Activated CD8-positive, alpha-beta memory T cell treated with anti-CD3 and anti-CD28 coated beads for 48 hours (primary cell): Measurements from ENCODE around the gene FRMD7.
"Not testable (repeated sequence)": the region's sequence is repeated elsewhere in the genome, so short reads cannot be mapped to it uniquely, and the experiment has no call there.

Experiments
- DNase-seq, 3 experiments: peaks; one replicate each; pipeline ENCODE4 v3.0.0-alpha.2; 2020; ENCODE audit warnings: low read depth in 2 of 3, low spot score in 2 of 3

FRMD7 gene

DNA sequence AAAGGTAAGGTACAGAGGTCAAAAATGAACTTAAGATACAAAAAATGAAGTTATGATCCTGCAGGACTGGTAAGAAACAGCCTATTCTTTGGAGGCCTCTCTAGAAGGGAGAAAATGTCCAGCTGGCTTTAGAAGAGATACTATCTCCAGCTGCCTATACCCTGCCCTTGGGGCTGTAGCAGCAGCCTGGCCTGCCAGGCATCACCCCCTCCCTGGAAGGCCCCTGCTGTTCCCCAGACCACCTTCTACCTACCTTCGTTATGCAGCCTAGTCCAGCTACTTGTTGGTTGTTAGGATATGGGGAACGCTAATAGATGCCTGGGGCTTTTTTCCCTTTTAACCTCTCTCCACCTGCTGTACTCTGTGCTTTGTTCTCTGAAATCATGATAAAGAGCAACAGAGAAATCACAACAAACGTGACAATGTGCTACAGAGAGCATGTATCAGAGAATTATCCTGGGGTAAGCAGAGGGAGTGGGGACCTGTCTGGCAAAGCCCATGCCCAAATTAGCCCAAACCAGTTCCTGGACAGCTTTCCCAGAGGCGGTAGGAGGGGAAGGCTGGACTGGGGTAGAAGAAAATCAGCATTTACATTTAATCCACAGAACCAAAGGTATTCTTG is 34.5 kb downstream of the FRMD7 start:
- DNase-seq, result no peak

DNA sequence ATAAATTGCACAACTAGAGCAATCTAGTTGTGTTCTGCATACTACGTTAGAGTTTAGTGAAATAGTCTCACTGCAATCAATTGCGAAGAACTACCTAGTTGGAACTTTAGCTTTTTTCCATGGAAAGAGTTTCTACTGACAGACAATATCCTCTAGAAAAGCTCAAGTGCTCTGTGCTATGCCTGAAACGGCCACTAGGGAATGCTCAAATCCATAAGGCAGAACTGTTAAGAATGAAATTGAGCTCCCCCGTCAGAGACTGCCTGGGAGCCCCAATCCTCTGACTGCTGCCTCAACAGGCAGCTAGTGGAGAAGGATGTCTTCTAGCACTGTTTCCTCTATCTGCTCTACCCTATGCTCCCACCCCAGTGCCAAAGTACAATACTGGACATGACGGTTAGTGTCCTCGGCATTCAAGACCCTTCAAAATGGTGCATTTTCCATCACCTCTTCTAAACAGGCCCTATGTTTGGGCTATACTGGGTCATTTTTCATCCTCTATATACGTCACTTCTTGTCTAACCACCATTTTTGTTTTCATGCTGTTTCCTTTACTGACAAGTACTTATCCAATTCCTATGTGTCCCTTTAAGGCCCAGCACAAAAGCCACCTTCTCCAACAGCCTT is 35.3 kb downstream of the FRMD7 start:
- DNase-seq, result peak in 1 of 3 experiments; percentile 4

DNA sequence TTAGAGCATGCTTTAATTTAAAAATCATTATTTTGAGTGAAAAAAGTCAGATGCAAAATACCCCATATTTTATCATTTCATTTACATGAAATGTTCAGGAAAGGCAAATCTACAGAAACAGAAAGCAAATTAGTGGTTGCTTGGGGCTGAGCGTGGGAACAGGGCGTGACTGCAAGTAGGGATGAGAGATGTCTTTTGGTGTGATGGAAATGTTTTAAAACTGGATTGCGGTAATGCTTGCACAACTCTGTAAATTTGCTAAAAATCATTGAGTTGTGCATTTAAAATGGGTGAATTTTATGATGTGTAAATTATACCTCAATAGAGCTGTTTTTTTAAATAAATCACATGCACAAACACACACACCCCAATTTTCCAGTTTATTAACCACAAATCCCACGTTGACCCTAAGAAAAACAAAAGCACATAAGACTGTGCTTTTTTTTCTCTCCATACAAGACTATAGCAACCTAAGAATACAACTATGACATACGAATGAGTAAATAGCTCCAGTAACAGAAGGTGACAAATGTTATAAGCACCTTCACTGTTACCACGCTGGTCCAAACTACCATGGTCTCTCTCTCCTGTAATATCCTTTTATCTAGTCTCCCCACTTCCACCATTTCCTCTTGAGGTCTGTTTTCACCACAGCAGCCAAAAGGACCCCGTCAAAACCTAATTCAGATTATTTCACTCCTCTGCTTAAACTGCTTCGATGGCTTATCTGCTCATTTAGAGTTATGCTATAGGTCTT is 37.2 kb downstream of the FRMD7 start:
- DNase-seq, result no peak

DNA sequence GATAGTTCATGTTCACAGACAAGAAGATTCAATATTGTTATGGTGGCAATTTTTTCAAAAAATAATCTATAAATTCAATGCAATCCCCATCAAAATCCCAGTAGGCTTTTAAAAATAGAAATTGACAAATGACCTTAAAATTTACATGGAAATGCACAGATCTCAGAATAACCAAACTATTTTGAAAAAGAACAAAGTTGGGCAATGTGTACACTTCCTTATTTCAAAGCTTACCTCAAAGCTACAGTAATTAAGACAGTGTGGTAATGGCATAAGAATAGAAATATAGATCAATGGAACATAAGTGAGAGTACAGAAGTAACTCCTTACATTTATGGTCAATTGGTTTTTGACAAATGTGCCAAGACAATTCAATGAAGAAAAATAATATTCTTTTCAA is 39.0 kb downstream of the FRMD7 start:
- DNase-seq, result no peak

DNA sequence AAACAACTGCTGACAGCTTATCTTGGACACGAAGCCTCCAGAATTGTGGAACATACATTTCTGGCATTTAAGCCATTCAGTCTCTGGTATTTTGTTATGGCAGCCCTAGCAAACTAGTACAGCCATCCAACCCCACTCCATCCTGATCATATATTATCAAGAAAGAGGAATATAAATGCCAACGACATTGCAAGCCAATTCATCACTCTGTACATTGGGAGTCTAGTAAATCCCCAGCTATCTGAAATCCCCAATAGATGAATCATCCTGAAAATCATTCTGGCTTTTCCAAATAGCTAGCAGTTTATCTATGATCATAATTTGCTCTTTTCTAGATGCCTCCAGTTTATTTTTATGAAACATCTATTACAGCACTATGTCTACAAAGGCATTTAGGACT is 41.1 kb downstream of the FRMD7 start:
- DNase-seq, result no peak

DNA sequence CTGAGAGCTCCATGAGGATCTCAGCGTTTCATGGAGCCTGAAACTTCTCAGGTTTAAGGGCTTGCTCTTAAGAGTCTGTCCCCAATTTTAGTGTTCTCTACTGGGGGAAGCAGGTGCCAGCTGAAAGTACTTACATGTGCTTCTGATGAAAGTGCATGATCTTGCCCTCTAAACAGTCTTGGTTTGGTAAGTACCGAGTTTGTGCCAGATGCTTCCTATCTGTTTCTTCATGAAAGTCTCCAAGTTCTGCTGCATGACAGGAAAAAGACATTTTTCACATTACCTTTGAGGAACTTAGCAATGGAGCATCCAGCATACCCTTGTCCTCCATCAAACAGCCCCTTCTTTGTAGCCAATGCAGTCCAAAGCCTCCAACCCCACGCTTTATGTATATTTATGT is 42.0 kb downstream of the FRMD7 start:
- no peak for DNase-seq

DNA sequence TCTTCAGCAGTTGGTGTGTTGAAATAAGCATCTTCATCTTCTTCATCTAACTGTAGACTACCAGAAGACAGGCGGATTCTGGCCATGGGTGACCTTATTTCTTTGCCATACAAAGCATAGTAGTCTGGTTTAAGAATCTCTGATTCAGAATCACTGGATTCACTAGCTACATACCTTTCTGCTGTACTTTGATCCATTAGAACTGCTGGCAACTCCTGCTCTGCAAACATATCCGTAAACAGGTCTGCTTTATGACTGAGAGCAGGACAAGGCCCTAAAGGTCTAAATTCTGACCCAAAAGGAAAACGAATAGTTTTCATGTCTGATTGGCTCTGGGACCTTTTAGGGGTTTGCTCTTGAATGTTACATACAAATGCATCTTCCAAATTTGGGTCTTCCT is 49.9 kb downstream of the FRMD7 start:
- no peak for DNase-seq

DNA sequence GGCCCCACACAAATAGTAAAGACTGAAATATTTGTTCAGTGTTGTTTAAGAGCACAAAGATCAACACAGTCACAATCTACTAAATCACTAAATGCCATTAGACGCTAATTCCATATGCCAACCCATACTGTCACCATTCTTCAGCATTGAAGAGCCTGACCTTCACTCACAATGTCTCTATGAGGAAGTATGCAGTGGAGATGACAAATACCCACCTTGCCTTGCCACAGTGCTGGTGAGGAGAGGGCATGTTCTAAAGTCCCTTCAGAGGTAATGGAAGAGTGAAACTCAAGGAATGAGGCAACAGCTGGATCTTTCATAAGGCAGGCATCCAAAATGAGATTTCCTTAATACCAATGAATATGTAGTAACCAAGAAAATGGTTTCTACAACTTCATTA is 50.4 kb downstream of the FRMD7 start:
- DNase-seq, result no peak

DNA sequence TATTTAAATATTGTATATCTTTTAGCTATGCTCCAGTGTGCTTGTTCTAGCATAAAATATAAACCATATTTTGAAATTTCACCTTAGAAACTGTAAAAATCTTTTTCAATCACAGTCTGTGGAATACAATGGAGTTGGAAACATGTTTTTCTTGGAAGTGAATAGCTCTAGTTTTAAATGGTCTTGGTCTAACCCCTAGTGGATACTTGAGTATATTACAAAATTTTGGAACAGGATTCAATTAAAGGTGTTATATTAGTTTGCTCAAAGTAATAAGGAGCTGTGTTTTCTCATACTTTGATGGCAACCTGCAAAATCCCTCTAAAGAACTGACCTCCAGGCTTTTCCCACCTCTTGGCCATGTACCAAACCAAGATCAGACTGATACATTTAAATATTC is 56.6 kb downstream of the FRMD7 start:
- no peak for DNase-seq

DNA sequence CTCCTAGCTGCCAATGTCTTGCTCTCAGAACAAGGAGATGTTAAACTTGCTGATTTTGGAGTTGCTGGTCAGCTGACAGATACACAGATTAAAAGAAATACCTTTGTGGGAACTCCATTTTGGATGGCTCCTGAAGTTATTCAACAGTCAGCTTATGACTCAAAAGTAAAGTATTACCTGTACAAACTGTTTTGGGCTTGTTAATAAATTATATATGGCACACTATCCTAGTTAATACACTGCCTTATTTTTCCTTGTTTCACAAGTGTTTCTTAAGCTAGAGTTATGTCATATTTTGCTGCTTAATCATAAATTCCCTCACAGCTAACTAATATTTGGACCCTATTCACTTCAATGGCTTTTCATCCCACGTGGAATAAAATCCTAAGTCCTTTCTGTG is 59.4 kb downstream of the FRMD7 start:
- no peak for DNase-seq

DNA sequence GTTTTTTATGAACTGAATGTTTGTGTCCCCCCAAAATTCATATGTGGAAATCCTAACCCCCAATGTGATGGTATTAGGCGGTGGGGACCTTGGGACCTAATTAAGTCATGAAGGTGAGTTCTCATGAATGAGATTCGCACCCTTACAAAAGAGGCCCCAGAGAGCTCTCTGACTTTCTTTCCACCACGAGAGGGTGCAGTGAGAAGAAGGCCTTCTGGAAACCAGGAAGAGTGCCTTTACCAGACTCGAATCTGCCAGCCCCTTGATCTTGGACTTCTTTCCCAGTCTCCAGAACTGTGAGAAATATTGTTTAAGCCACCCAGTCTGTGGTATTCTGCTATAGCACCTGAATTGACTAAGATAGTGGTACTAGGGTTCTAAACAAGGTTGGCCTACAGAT is 64.0 kb downstream of the FRMD7 start:
- no peak for DNase-seq

DNA sequence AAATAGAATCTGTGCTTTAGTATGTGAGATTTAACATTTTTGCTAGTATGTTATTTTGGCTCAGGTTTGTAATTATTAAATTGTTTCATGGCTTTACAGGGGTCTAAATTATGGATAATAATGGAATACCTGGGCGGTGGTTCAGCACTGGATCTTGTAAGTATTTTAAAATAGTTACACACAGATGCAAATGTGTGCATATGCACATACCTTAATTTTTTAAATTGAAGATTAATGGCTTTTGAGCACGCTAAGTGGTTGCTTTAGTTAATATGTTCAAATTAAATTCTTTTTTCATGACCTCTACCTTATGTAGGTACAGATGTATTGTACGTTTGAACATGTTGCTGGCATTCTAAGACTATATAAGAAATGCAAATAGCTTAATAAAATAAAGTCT is 64.5 kb downstream of the FRMD7 start:
- DNase-seq, result no peak

DNA sequence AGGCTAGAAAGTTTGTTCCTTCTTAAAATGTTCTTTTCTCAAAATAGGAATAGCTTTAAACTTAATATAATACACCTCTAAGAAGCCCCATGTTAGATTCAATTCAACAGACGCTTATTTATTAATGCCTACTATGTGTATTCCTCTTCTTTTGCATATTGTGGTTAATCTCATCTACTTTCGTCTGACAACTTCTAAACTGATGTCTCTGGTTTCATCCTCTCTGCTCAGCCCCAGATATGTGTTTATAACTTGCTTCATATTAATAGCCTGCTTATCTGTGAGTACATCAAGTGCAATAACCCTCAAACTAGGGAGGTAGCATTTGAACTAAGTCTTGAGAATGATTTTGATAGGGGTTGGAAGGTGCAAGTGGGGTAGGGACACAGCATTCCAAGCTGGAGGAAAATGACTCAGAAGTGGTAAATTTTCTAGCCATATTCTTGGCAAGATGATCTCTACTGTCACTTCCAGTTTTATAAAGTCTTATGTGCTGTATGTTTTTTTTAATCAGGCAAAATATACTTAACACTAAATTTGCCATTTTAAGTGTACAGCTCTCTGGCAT is 67.8 kb downstream of the FRMD7 start:
- no peak for DNase-seq

DNA sequence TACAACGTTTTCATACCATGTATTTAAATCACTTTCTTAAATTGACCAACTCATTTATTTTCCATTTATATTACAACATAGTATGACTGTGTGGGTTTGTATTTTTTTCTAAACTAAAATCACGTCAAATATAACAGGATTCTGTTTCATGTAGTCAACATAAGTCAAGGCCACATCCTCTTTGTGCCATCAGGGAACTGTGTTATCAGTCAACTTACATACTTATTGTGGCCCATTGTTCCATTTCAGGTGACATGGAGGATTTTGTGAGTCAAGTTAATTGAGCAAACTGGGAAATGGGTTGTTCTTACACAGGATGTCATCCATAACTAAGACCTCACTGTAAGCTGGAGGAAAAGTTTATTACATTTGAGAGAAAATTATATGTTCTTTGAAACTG is 68.8 kb downstream of the FRMD7 start:
- DNase-seq, result no peak

DNA sequence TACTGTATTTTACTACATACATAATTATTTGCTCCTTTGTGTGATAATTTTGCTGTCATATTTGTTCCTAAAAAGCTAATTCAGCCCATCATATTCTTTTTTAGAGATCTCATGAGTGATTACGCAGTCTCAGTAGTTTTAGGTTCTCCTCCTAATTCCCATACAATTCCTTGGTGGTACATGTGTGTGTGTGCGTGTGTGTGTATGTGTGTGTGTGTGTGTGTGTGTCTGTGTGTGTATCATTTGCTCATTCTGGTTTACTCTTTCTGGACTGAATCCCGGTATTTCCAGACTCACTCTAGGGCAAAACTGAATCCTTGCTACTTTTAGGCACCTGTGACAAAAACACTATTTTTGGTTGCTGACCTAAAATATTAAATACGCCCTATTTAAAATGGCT is 69.8 kb downstream of the FRMD7 start:
- DNase-seq, result no peak

DNA sequence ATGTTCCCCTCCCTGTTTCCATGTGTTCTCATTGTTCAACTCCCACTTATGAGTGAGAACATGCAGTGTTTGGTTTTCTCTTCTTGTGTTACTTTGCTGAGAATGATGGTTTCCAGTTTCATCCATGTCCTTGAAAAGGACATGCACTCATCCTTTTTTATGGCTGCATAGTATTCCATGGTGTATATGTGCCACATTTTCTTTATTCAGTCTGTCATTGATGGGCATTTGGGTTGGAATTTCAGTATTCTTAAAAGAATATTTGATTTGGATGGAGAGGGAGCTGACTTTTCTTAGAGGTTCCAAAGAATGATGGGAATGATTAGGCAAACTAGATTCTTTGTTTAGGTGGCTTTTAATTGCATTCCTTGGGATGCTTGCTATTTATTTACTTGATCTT is 76.0 kb downstream of the FRMD7 start:
- DNase-seq, result not testable (repeated sequence)

DNA sequence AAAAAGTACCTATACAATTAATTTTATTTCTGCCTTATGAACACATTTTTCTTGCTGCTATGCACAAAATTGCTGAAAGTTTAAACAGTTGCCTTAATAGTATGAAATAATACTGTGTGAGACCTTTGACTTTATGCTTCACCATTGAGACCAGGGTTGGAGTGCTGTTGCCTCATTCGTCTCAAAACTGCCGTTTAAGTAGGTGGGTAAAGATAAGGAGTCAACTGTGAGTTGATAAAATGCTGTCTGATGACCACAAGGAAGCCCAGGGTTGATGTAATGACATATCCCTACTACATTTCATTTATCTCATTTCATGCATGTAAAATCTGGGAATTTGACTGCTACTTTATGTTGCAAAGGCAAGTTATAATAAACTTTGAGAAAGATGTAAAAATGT is 81.3 kb downstream of the FRMD7 start:
- no peak for DNase-seq

DNA sequence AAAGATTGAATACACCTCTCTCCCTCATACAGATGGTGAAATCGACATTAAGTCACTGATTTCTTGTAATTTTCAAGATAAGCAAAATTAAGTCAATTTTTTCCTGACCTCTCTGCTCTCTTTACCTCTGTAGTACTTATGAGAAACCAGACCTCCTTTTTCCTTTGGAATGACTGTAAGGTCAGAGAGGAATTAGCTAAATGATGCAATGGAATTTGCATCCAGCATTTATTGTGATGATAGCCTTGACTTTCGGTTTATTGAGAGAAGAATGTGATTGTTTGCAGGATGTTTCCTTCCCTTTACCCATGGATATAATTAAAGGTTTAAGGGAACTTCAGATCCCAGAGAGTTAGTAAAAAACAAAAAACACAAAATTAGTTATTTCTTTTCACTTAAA is 82.4 kb downstream of the FRMD7 start:
- no peak for DNase-seq

DNA sequence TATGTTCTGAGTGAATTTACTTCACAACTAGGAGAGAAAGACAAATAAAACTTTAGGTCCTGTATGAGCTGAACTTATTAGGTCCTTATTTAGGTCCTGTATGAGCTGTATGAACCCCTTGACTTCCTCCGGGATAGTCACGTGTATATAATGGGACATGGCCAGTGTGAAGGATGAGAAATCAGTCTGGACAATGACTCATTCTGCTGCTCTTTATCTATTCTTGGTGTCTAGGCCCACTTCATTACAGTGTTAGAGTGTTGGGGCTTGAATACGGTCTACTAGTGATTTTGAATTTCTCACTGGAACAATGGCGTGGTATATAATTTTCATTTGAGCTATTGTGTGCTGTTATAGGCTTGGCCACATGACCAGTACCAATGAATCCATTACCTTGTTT is 82.9 kb downstream of the FRMD7 start:
- DNase-seq, result no peak

DNA sequence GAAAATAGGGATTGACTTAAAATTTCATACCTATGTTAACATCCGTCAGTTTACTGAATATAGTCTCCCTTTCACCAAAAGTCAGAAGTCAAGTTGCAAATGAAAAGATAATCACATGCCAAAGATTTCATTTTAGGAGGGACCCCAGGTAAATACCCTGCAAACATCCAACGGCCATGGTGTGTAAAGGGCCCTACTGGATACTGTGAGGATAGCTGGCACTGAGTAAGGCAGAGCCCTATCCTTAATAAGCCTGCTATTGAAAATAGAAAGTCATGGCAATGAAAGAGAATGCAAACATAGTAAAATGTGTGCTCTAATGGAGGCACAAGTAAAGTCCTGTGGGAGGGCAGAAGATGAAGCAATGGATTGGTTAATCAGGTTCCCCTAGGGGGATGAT is 83.8 kb downstream of the FRMD7 start:
- DNase-seq, result no peak

DNA sequence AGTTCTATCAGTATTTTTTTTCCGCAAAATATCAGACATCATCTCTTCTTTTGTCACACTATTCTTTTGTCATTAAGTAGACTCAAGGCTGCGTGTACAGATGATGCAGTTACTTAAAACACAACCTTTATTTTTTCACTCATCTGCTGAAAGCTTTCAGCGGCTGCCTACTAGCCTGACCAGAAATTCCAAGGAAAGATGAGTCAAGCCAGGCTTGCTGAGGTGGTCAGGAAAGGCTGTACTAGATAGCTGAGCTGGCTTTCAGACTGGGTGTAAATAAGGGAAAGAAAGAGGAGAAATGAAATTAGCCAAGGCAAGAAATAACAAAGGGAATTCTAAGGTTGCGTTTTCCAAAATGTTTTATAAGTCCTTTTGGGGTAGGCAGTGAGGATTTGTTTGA is 86.8 kb downstream of the FRMD7 start:
- DNase-seq, result no peak

DNA sequence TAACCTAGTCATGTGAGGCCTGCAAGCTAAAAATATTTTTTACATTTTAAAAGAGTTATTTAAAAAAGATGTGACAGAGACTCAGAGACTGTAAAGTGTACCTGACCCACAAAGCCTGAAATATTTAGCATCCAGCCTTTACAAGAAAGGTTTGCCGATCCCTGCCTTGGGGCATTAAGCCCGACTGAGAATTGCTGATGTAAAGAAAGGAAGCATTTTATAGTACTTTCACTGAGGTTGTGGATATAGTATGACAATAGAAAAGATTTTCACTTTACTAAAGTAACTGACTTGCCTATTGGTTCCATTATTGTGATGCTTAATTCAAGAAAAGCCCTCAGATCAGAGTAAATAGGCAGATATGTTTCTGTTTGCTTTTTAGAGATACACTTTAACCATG is 87.8 kb downstream of the FRMD7 start:
- DNase-seq, result no peak
